Measurements from ENCODE around the gene SRD5A2. TPM values are rescaled to one million over a fixed set of nuclear protein-coding genes. Genes with fewer than 3 reads are reported as not detected.
"Not testable (repeated sequence)": the region's sequence is repeated elsewhere in the genome, so short reads cannot be mapped to it uniquely, and the experiment has no call there.

Gene SRD5A2
- total RNA-seq, 2 experiments from 2014 or later, result not detected

DNA sequence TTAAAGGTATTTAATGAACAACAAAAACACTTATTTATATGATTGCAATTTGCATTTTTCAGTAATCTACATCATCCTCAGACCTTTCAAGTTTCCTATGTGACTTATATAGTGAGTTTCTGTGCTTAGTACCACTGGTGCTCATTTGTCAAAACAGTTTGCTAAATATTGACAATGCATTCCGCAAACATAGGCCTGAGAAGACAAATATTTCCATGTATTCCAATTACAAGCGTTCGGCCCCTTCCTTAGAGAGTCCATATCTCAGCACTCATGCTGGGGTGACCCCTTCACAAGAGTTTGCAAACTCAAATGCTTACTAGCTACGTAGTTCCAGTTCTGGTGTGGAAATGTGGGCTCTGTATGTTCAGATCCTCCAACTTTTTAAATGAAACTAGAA, 56.1 kb downstream of the SRD5A2 start:
- no peak overlapping the region for H3K27ac Mint-ChIP-seq
- H3K9me3 Mint-ChIP-seq (ENCODE audit: low read depth), result no peaks in the 10 kb centered on the region
- no peak for DNase-seq
- H3K27me3 Mint-ChIP-seq, result peaks cover 31% of the 10 kb centered on the region
- H3K4me1 Mint-ChIP-seq, result no peaks in the 10 kb centered on the region
- H3K4me3 Mint-ChIP-seq, result no peak overlapping the region
- ATAC-seq, result no peak
- H3K36me3 Mint-ChIP-seq, result no peaks in the 10 kb centered on the region
- CTCF ChIA-PET, result interaction anchor here (0.7 to 1.3 kb wide), 3 partner anchors 12 to 811 kb away, joined by 3 to 4 read pairs (median 3); no protein-coding TSS in a partner anchor

GRCh38 chr2:31523871-31524492, 56.8 kb downstream of the SRD5A2 start:
- Mint-ChIP-seq H3K9me3 (ENCODE audit: low read depth) (no peaks in the 10 kb centered on the region), H3K4me1 (no peaks in the 10 kb centered on the region), H3K36me3 (no peaks in the 10 kb centered on the region), H3K4me3 (no peak overlapping the region), H3K27me3 (peaks cover 31% of the 10 kb centered on the region), H3K27ac (no peak overlapping the region)
- ATAC-seq, result peak; percentile 45
- CTCF ChIA-PET, result interaction anchor here (0.7 to 1.9 kb wide), 6 partner anchors 12 to 812 kb away, joined by 3 to 6 read pairs (median 4); no protein-coding TSS in a partner anchor
- peak; percentile 56 for DNase-seq

- no peak overlapping the region for H3K4me3 Mint-ChIP-seq
- no peaks in the 10 kb centered on the region for H3K9me3 Mint-ChIP-seq (ENCODE audit: low read depth)
- H3K36me3 Mint-ChIP-seq, result no peaks in the 10 kb centered on the region
- DNase-seq (no peak), ATAC-seq (no peak)
- H3K27me3 Mint-ChIP-seq, result peaks cover 31% of the 10 kb centered on the region
- CTCF ChIA-PET, result interaction anchor here (0.5 to 1.9 kb wide), 4 partner anchors 12 to 811 kb away, joined by 4 to 6 read pairs (median 5); no protein-coding TSS in a partner anchor
- no peak overlapping the region for H3K27ac Mint-ChIP-seq
- no peaks in the 10 kb centered on the region for H3K4me1 Mint-ChIP-seq
These were observed 58.0 kb downstream of the SRD5A2 start for GRCh38 chr2:31522786-31523185.

DNA sequence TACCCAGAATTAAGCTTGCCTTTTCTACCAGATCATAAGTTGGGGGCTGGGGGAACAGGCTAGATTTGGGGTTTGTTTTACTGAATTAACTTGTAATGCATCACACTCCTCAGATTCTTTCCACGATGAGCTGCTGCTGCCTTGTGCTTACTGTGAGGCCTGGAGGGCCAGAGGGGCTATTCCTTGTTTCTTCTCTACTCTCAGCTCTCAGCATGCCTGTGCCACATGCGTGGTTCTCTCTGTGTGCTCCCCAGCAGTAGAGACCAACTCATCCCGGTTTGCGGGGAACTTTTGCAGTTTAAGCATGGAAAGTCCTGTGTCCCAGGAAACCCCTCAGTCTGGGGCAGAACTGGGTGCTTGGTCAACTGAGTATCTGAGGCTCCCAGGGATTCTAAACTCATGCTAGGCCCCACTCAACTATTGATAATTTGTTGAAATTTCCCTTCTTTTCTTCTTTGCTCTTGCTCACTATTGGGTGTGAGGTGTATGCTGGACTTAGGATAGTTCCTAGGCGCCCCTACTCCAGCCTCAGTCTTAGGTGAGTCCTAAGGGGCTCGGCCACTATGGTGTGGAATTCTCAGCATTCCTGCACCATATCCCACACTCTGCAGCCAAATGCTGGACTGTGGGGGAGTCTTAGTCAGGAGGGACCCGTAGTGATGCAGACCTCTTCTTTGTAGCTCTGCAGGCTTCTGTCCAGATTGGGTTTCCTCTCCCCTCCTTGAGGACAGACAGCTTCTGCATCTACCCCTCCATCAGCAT, 63.1 kb downstream of the SRD5A2 start:
- no peaks in the 10 kb centered on the region for H3K9me3 Mint-ChIP-seq (ENCODE audit: low read depth)
- ATAC-seq (no peak), DNase-seq (no peak)
- no peak overlapping the region for H3K27ac Mint-ChIP-seq
- H3K4me3 Mint-ChIP-seq, result no peak overlapping the region
- no peaks in the 10 kb centered on the region for H3K36me3 Mint-ChIP-seq
- CTCF ChIA-PET, result no interaction called here
- H3K4me1 Mint-ChIP-seq, result no peaks in the 10 kb centered on the region
- H3K27me3 Mint-ChIP-seq, result peaks cover 15% of the 10 kb centered on the region

- no peak for ATAC-seq
- DNase-seq, result no peak
- no peaks in the 10 kb centered on the region for H3K9me3 Mint-ChIP-seq (ENCODE audit: low read depth)
- CTCF ChIA-PET, result no interaction called here
- H3K36me3 Mint-ChIP-seq, result no peaks in the 10 kb centered on the region
- no peak overlapping the region for H3K4me3 Mint-ChIP-seq
- peaks cover 10% of the 10 kb centered on the region for H3K27me3 Mint-ChIP-seq
- H3K4me1 Mint-ChIP-seq, result no peaks in the 10 kb centered on the region
- H3K27ac Mint-ChIP-seq, result no peak overlapping the region
These were observed 65.2 kb downstream of the SRD5A2 start for GRCh38 chr2:31515586-31515985.

DNA sequence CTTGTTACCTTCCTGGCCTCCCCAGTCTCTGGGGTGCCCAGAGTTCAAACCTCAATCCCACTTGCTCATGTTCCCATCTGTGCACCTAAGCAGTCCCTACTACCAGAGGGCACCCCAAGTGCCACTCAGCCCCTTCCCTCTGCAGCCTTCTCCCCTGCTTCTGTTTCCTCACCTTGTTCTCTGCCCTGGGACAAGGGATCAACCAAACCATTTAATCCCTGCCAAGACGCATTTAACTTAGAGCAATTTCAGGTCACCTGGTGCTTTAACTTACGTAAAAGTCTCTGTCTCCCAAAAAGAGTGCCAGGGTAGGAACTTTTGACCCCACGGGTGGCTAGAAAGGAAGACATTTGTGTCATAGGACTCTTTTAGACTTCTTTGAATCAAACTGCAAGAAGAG, 67.2 kb downstream of the SRD5A2 start:
- H3K9me3 Mint-ChIP-seq (ENCODE audit: low read depth), result no peaks in the 10 kb centered on the region
- no peak overlapping the region for H3K27ac Mint-ChIP-seq
- no peak overlapping the region for H3K4me3 Mint-ChIP-seq
- CTCF ChIA-PET, result no interaction called here
- no peaks in the 10 kb centered on the region for H3K36me3 Mint-ChIP-seq
- peaks cover 23% of the 10 kb centered on the region for H3K27me3 Mint-ChIP-seq
- ATAC-seq (no peak), DNase-seq (no peak)
- no peaks in the 10 kb centered on the region for H3K4me1 Mint-ChIP-seq

DNA sequence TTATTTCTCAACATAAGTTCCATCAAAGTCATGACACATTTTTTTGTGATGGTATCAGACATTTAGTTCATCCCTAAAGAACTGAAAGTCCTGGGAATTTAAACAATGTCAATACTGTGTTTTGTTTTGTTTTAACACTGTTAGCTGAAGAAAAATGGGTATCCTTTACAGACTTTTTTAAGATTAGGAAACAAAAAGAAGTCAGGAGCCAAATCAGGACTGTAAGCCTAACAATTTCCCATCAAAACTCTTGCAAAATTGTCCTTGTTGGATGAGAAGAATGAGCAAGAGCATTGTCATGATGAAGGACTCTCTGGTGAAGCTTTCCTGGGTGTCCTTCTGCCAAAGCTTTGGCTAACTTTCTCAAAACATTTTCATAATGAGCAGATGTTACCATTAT, 69.4 kb downstream of the SRD5A2 start:
- Mint-ChIP-seq H3K27ac (no peak overlapping the region), H3K4me3 (no peak overlapping the region), H3K27me3 (peaks cover 30% of the 10 kb centered on the region), H3K4me1 (no peaks in the 10 kb centered on the region), H3K36me3 (no peaks in the 10 kb centered on the region), H3K9me3 (ENCODE audit: low read depth) (no peaks in the 10 kb centered on the region)
- no peak for ATAC-seq
- no peak for DNase-seq
- CTCF ChIA-PET, result no interaction called here

DNA sequence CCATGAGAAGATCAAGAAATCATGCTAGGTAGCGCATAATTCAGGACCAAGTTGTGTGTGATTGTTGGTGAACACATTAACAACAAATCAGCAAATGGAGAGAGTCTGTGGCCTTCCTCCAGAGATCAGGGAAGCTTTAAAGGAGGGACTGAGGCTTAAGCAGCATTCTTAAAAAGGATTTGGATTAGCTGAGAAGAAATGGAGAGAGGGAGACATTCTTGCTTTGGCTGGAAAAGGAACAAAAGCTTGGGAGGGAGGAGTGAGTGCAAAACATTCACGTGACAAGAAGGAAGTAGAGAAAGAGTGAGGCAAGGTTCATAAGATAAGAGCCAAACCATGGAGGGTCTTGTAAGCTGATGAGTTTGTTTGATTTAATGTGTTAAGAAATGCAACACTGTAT, 75.6 kb downstream of the SRD5A2 start:
- CTCF ChIA-PET, result no interaction called here
- peaks cover 29% of the 10 kb centered on the region for H3K27me3 Mint-ChIP-seq
- no peaks in the 10 kb centered on the region for H3K4me1 Mint-ChIP-seq
- no peak overlapping the region for H3K4me3 Mint-ChIP-seq
- no peak for DNase-seq
- no peaks in the 10 kb centered on the region for H3K36me3 Mint-ChIP-seq
- no peak for ATAC-seq
- no peaks in the 10 kb centered on the region for H3K9me3 Mint-ChIP-seq (ENCODE audit: low read depth)
- H3K27ac Mint-ChIP-seq, result no peak overlapping the region

DNA sequence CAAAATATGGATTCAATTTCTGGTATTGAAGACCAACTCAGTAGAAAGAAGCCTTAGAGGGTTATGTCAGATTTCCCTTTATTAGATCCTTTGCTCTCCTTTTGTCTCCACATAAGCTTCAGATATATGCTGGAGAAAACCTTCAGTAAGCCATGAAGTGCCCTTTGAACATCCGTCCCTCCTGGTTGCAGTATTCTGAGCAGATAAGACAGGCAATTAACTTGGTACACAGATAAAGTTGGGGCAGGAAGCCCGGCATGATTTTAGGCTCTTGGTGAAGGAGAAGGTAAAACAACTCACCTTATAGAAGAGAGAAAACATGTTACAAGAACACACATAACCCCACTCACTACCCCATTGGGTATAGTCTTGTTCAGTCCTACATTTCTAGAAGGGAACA, 76.4 kb downstream of the SRD5A2 start:
- Mint-ChIP-seq H3K4me1 (no peaks in the 10 kb centered on the region), H3K9me3 (ENCODE audit: low read depth) (no peaks in the 10 kb centered on the region)
- ATAC-seq, result no peak

GRCh38 chr2:31496451-31496874, 84.3 kb downstream of the SRD5A2 start:
- H3K27ac Mint-ChIP-seq; H3K9me3 Mint-ChIP-seq (ENCODE audit: low read depth); CTCF ChIA-PET; ATAC-seq; DNase-seq; H3K36me3 Mint-ChIP-seq; H3K4me3 Mint-ChIP-seq; H3K27me3 Mint-ChIP-seq; H3K4me1 Mint-ChIP-seq: not testable (repeated sequence)

More for the DNA sequence above, 76.4 kb downstream of the SRD5A2 start:
- H3K27ac Mint-ChIP-seq, result no peak overlapping the region
- CTCF ChIA-PET, result no interaction called here
- H3K36me3 Mint-ChIP-seq, result no peaks in the 10 kb centered on the region
- peaks cover 24% of the 10 kb centered on the region for H3K27me3 Mint-ChIP-seq
- no peak overlapping the region for H3K4me3 Mint-ChIP-seq
- DNase-seq, result no peak

DNA sequence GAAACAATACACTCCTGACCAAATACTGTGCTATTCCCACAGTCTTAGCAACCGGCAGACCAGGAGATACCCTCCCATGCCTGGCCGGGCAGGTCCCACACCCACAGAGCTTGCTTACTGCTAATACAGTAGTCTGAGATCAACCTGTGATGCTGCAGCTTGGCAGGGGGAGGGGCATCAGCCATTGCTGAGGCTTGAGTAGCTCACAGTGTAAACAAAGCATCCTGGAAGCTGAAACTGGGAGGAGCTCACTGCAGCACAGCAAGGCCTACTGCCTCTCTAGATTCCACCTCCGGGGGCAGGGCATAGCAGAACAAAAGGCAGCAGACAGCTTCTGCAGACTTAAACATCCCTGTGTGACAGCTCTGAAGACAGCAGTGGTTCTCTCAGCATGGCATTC, 91.4 kb downstream of the SRD5A2 start:
- H3K4me3 Mint-ChIP-seq; ATAC-seq; H3K27me3 Mint-ChIP-seq; H3K4me1 Mint-ChIP-seq; CTCF ChIA-PET; H3K9me3 Mint-ChIP-seq (ENCODE audit: low read depth); H3K36me3 Mint-ChIP-seq; DNase-seq; H3K27ac Mint-ChIP-seq: not testable (repeated sequence)

DNA sequence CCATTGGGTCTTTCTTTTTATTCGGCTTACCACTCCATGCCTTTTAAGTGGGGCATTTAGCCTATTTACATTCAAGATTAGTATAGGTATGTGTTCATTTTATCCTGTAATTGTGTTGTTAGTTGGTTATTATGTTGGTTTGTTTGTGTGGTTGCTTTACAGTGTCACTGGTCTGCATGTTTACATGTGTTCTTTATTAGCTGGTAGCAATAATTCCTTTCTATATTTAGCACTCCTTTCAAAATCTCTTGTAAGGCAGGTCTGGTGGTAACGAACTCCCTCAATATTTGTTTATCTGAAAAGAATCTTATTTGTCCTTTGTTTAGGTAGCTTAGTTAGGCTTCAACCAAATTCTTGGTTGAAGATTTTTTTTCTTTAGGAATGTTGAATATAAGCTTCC, 97.5 kb downstream of the SRD5A2 start:
- Mint-ChIP-seq H3K9me3 (ENCODE audit: low read depth) (no peaks in the 10 kb centered on the region), H3K27ac (no peak overlapping the region), H3K27me3 (peaks cover 31% of the 10 kb centered on the region), H3K36me3 (no peaks in the 10 kb centered on the region), H3K4me3 (no peak overlapping the region), H3K4me1 (no peaks in the 10 kb centered on the region)
- DNase-seq, result no peak
- CTCF ChIA-PET, result no interaction called here
- no peak for ATAC-seq

- Mint-ChIP-seq H3K27me3 (peaks cover 47% of the 10 kb centered on the region), H3K4me1 (no peaks in the 10 kb centered on the region), H3K9me3 (ENCODE audit: low read depth) (no peaks in the 10 kb centered on the region), H3K27ac (no peak overlapping the region), H3K4me3 (no peak overlapping the region), H3K36me3 (no peaks in the 10 kb centered on the region)
- DNase-seq, result no peak
- CTCF ChIA-PET, result no interaction called here
- no peak for ATAC-seq
These were observed 104.1 kb downstream of the SRD5A2 start for GRCh38 chr2:31476511-31477180.

- no peak overlapping the region for H3K27ac Mint-ChIP-seq
- no peaks in the 10 kb centered on the region for H3K4me1 Mint-ChIP-seq
- no peak overlapping the region for H3K4me3 Mint-ChIP-seq
- DNase-seq (no peak), ATAC-seq (no peak)
- CTCF ChIA-PET, result no interaction called here
- H3K9me3 Mint-ChIP-seq (ENCODE audit: low read depth), result no peaks in the 10 kb centered on the region
- H3K36me3 Mint-ChIP-seq, result no peaks in the 10 kb centered on the region
- peaks cover 39% of the 10 kb centered on the region for H3K27me3 Mint-ChIP-seq
These were observed 105.0 kb downstream of the SRD5A2 start for GRCh38 chr2:31475692-31476091.
